Measurements from ENCODE around the gene AP4E1.

- no peak for TF ChIP-seq CTCF (IDR thresholded peaks at IDR 0.05; ENCODE audit: borderline replicate concordance, extremely low read depth, low read length, poor library complexity, severe bottlenecking)
- no peak for TF ChIP-seq EZH2 (IDR thresholded peaks at IDR 0.05; ENCODE audit: borderline replicate concordance, low read depth, low read length, severe bottlenecking)
Observed at GRCh38 chr15:50909010-50909317, 481 bp downstream of the AP4E1 start.

All from DND-41 (cell line).